Loucy (cell line): ENCODE measurements around the gene USP47.

ENCODE experiments used
- H2AFZ ChIP-seq: fragments of 200-600 bp; sonication (generic); 2 replicates; pipeline ENCODE4 v1.6.0; 2016; ENCODE audit warnings: antibody characterized with exemption, mild to moderate bottlenecking, low read length, moderate library complexity
- H3F3A ChIP-seq: fragments of 200-600 bp; 2 replicates; pipeline ENCODE4 v1.6.0; 2016; ENCODE audit warnings: antibody characterized with exemption, low read depth, mild to moderate bottlenecking
- H3K27me3 ChIP-seq: fragments of 200-600 bp; sonication (generic); 2 replicates; pipeline ENCODE4 v1.6.1; 2014; ENCODE audit warnings: low read length, mild to moderate bottlenecking; ENCODE audit not compliant: insufficient read depth, poor library complexity, severe bottlenecking
- H3K36me3 ChIP-seq: fragments of 200-600 bp; sonication (generic); 2 replicates; pipeline ENCODE4 v1.6.1; 2016; ENCODE audit warnings: low read length; ENCODE audit not compliant: insufficient read depth
- H3K4me1 ChIP-seq: fragments of 200-600 bp; sonication (generic); 2 replicates; pipeline ENCODE4 v1.5.1; 2014; ENCODE audit warnings: low read length, mild to moderate bottlenecking; ENCODE audit not compliant: insufficient read depth, poor library complexity, severe bottlenecking
- H3K4me2 ChIP-seq: fragments of 200-600 bp; sonication (generic); 2 replicates; pipeline ENCODE4 v1.6.0; 2014; ENCODE audit warnings: antibody characterized with exemption, low read length, low read depth, mild to moderate bottlenecking; ENCODE audit not compliant: poor library complexity, severe bottlenecking
- H3K4me3 ChIP-seq: fragments of 200-600 bp; sonication (generic); 2 replicates; pipeline ENCODE4 v1.5.1; 2014; ENCODE audit warnings: low read length, mild to moderate bottlenecking, mixed read lengths; ENCODE audit not compliant: poor library complexity, severe bottlenecking
- H3K79me2 ChIP-seq: fragments of 200-600 bp; sonication (generic); 2 replicates; pipeline ENCODE4 v1.6.1; 2014; ENCODE audit warnings: low read length; ENCODE audit not compliant: insufficient read depth
- H3K9ac ChIP-seq: fragments of 200-600 bp; sonication (generic); 2 replicates; pipeline ENCODE4 v1.6.0; 2014; ENCODE audit warnings: mild to moderate bottlenecking, low read depth, low read length, moderate library complexity; ENCODE audit not compliant: poor library complexity, severe bottlenecking
- H3K9me2 ChIP-seq: fragments of 200-600 bp; sonication (generic); replicated peaks from 2 replicates; pipeline ENCODE4 v1.6.1; 2016; ENCODE audit warnings: low read depth, low read length, mixed read lengths
- H3K9me3 ChIP-seq: fragments of 200-600 bp; sonication (generic); 2 replicates; pipeline ENCODE4 v1.6.1; 2014; ENCODE audit warnings: mild to moderate bottlenecking, antibody characterized with exemption, low read length, low read depth; ENCODE audit not compliant: insufficient read depth
- H4K20me1 ChIP-seq: fragments of 200-600 bp; sonication (generic); 2 replicates; pipeline ENCODE4 v1.6.0; 2014; ENCODE audit warnings: antibody characterized with exemption, low read length, mild to moderate bottlenecking; ENCODE audit not compliant: insufficient read depth, poor library complexity, severe bottlenecking
- EZH2phosphoT487 ChIP-seq: fragments of 200-600 bp; IDR thresholded peaks from 2 replicates; pipeline ENCODE4 v1.6.1; 2018; ENCODE audit warnings: antibody characterized with exemption, mild to moderate bottlenecking, moderate library complexity, borderline replicate concordance
- TF ChIP-seq, protein P1 (sequence below): fragments of 200-600 bp; sonication (generic); conservative IDR thresholded peaks from 2 replicates; pipeline ENCODE4 v1.5.1; 2014; ENCODE audit warnings: mild to moderate bottlenecking, antibody characterized with exemption, low read length

Gene USP47

DNA sequence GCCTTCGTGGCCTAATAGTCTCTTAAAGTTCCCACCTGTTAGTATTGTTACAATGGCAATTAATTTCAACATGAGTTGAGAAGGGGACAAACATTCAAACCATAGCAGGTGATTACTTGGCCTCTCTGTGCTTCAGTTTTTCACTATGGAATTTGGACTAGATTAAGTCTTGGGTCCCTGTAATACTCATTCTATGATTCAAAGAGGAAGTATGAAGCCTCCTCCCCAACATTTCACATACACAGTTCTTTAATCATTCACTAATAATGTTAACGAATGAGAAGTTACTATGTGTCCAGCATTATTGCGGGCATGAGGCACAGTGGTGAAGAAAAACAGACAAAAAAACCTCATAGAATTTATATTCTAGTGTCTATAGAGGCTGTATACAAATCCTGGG lies 19.9 kb upstream of the USP47 start:
- Histone ChIP-seq H3K9me3 (no peaks in the 10 kb centered on the region), H3K79me2 (no peaks in the 10 kb centered on the region), H3K4me1 (no peaks in the 10 kb centered on the region), H3K4me3 (no peak overlapping the region), H3K9ac (no peak overlapping the region), H3K9me2 (no peaks in the 10 kb centered on the region), H4K20me1 (no peaks in the 10 kb centered on the region), H3K27me3 (no peaks in the 10 kb centered on the region), H3F3A (no peaks in the 10 kb centered on the region), H3K36me3 (no peaks in the 10 kb centered on the region), H3K4me2 (no peak overlapping the region), H2AFZ (no peak overlapping the region)
- TF ChIP-seq, protein P1, sequence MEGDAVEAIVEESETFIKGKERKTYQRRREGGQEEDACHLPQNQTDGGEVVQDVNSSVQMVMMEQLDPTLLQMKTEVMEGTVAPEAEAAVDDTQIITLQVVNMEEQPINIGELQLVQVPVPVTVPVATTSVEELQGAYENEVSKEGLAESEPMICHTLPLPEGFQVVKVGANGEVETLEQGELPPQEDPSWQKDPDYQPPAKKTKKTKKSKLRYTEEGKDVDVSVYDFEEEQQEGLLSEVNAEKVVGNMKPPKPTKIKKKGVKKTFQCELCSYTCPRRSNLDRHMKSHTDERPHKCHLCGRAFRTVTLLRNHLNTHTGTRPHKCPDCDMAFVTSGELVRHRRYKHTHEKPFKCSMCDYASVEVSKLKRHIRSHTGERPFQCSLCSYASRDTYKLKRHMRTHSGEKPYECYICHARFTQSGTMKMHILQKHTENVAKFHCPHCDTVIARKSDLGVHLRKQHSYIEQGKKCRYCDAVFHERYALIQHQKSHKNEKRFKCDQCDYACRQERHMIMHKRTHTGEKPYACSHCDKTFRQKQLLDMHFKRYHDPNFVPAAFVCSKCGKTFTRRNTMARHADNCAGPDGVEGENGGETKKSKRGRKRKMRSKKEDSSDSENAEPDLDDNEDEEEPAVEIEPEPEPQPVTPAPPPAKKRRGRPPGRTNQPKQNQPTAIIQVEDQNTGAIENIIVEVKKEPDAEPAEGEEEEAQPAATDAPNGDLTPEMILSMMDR, result no peak
- TF ChIP-seq EZH2phosphoT487, result no peak

DNA sequence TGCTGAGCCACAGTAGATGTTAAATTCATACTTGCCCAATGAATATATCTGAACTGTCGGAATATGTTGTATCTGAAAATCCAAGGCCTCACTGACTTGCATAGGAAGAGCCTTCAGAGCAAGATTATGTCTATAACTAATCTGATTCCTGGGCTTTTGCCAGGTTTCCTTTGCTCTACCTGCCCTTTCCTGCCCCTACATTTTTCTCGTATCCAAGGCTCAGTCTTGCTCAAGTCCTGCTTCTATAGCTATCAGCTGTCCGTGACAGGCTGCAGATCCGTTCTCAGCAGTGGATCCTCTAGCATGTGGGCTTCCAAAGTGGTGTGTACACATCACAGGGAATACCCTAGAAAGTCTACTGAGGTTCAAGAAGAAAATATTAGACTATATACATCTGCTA lies 18.8 kb upstream of the USP47 start:
- H3K4me2 ChIP-seq, result no peak overlapping the region
- no peaks in the 10 kb centered on the region for H3K9me3 ChIP-seq
- H3K9me2 ChIP-seq, result no peaks in the 10 kb centered on the region
- H2AFZ ChIP-seq, result no peak overlapping the region
- no peaks in the 10 kb centered on the region for H3K79me2 ChIP-seq
- H3K36me3 ChIP-seq, result no peaks in the 10 kb centered on the region
- no peaks in the 10 kb centered on the region for H3K27me3 ChIP-seq
- H3F3A ChIP-seq, result no peaks in the 10 kb centered on the region
- H4K20me1 ChIP-seq, result no peaks in the 10 kb centered on the region
- H3K4me3 ChIP-seq, result no peak overlapping the region
- TF ChIP-seq, protein P1, result no peak
- no peak for TF ChIP-seq EZH2phosphoT487
- no peaks in the 10 kb centered on the region for H3K4me1 ChIP-seq
- H3K9ac ChIP-seq, result no peak overlapping the region

DNA sequence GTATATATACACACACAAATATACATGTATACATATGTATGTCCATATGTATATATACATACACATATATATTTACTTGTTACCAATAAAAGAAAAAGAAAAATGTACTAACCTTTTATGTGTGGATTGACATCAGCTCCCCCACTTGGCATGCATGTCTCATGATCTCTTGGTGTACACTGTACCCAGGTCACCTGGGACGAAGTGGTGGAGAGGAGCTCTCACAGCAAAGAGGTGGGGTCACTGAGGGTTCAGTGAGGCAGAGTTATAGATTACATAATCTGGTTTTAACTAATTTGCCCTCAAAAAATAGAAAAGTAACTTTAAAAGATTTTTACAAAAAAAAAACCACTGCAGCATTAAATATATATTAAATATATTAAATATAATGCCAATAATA lies 15.5 kb upstream of the USP47 start:
- H3K9me3 ChIP-seq, result no peaks in the 10 kb centered on the region
- H3K79me2 ChIP-seq, result no peaks in the 10 kb centered on the region
- no peaks in the 10 kb centered on the region for H3K9me2 ChIP-seq
- H3K4me1 ChIP-seq, result no peaks in the 10 kb centered on the region
- H3F3A ChIP-seq, result no peaks in the 10 kb centered on the region
- TF ChIP-seq, protein P1, result no peak
- TF ChIP-seq EZH2phosphoT487, result no peak
- H3K27me3 ChIP-seq, result no peaks in the 10 kb centered on the region
- H3K4me2 ChIP-seq, result no peak overlapping the region
- no peaks in the 10 kb centered on the region for H4K20me1 ChIP-seq
- no peak overlapping the region for H3K9ac ChIP-seq
- no peaks in the 10 kb centered on the region for H3K36me3 ChIP-seq
- H2AFZ ChIP-seq, result no peak overlapping the region
- no peak overlapping the region for H3K4me3 ChIP-seq
